Fibroblast of skin of back (primary cell): ENCODE results near the gene AIP.
"Not testable (repeated sequence)": the region's sequence is repeated elsewhere in the genome, so short reads cannot be mapped to it uniquely, and the experiment has no call there.

Source experiments
- DNase-seq: peaks from one replicate; pipeline ENCODE4 v3.0.0-alpha.2; 2013

The AIP gene

GRCh38 chr11:67507864-67508485 is 25.1 kb downstream of the AIP start, which contains the start of gene CDK2AP2:
TSS of gene CDK2AP2 (minus strand) at chr11:67508162. CDS start at chr11:67508082, 80 bp downstream.
- peak; percentile 100 for DNase-seq

- DNase-seq, result peak; percentile 95
Measured at GRCh38 chr11:67508486-67509121, 25.8 kb downstream of the AIP start.

GRCh38 chr11:67510023-67510345 is 27.2 kb downstream of the AIP start:
- DNase-seq, result no peak

GRCh38 chr11:67511558-67511957 is 28.7 kb downstream of the AIP start:
- not testable (repeated sequence) for DNase-seq

GRCh38 chr11:67514116-67514515 is 31.3 kb downstream of the AIP start:
- no peak for DNase-seq

- DNase-seq, result no peak
Measured at GRCh38 chr11:67516806-67517205, 34.0 kb downstream of the AIP start.

- no peak for DNase-seq
Measured at GRCh38 chr11:67517784-67518552, 35.1 kb downstream of the AIP start.

- DNase-seq, result no peak
Measured at GRCh38 chr11:67519726-67520125, 36.9 kb downstream of the AIP start.

GRCh38 chr11:67520856-67521824 is 38.3 kb downstream of the AIP start:
- DNase-seq, result no peak

GRCh38 chr11:67521924-67522323 is 39.1 kb downstream of the AIP start:
- DNase-seq, result no peak

GRCh38 chr11:67522338-67522737 is 39.5 kb downstream of the AIP start:
- no peak for DNase-seq

GRCh38 chr11:67522844-67523555 is 40.2 kb downstream of the AIP start, which contains the start of gene CABP2:
TSS of gene CABP2 (minus strand) at chr11:67523446. CDS start at chr11:67523326, 120 bp downstream.
- DNase-seq, result no peak

GRCh38 chr11:67523556-67524479 is 41.0 kb downstream of the AIP start:
- DNase-seq, result no peak

GRCh38 chr11:67524480-67524808 is 41.6 kb downstream of the AIP start:
- no peak for DNase-seq

GRCh38 chr11:67525275-67525976 is 42.6 kb downstream of the AIP start:
- DNase-seq, result no peak

- DNase-seq, result no peak
Measured at GRCh38 chr11:67528376-67528775, 45.5 kb downstream of the AIP start.

- no peak for DNase-seq
Measured at GRCh38 chr11:67530282-67530592, 47.4 kb downstream of the AIP start.

- no peak for DNase-seq
Measured at GRCh38 chr11:67532889-67533288, 50.1 kb downstream of the AIP start.

GRCh38 chr11:67534070-67534679 is 51.3 kb downstream of the AIP start:
- no peak for DNase-seq

GRCh38 chr11:67535561-67535960 is 52.7 kb downstream of the AIP start:
- no peak for DNase-seq
